GM10248 (cell line): ENCODE results near the gene KISS1R.

Source experiments
- CTCF ChIA-PET: fragments of 300-600 bp; sonication (Branson Sonifier 250); formaldehyde crosslinking; extraction: SDS; loops from one replicate; lab custom pipeline; 2021; ENCODE audit warnings: antibody characterized with exemption; lab: Yijun Ruan, JAX
- POLR2A ChIA-PET: fragments of 350-650 bp; sonication (Branson Sonifier 250); formaldehyde crosslinking; extraction: SDS; loops from one replicate; lab custom pipeline; 2020; ENCODE audit warnings: antibody characterized with exemption; lab: Yijun Ruan, JAX
- DNase-seq: peaks from one replicate; pipeline ENCODE4 v3.0.0; 2012; ENCODE audit errors: extremely low spot score
- TF ChIP-seq, protein P1 (sequence below): IDR thresholded peaks from 2 replicates; pipeline ENCODE4 v1.5.1; 2012; ENCODE audit warnings: mild to moderate bottlenecking, low read depth; ENCODE audit errors: extremely low read depth, missing control alignments, control extremely low read depth

Gene KISS1R

GRCh38 chr19:947707-948539 is 30.8 kb downstream of the KISS1R start:
- CTCF ChIA-PET = interaction anchor here (1.1 to 2.5 kb wide), 5 partner anchors 10 to 34 kb away, joined by 3 to 10 read pairs (median 7); no protein-coding TSS in a partner anchor
- TF ChIP-seq, protein P1, sequence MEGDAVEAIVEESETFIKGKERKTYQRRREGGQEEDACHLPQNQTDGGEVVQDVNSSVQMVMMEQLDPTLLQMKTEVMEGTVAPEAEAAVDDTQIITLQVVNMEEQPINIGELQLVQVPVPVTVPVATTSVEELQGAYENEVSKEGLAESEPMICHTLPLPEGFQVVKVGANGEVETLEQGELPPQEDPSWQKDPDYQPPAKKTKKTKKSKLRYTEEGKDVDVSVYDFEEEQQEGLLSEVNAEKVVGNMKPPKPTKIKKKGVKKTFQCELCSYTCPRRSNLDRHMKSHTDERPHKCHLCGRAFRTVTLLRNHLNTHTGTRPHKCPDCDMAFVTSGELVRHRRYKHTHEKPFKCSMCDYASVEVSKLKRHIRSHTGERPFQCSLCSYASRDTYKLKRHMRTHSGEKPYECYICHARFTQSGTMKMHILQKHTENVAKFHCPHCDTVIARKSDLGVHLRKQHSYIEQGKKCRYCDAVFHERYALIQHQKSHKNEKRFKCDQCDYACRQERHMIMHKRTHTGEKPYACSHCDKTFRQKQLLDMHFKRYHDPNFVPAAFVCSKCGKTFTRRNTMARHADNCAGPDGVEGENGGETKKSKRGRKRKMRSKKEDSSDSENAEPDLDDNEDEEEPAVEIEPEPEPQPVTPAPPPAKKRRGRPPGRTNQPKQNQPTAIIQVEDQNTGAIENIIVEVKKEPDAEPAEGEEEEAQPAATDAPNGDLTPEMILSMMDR = no peak
- POLR2A ChIA-PET = interaction anchor here (0.9 to 1.3 kb wide), 2 partner anchors 14 to 15 kb away, joined by 3 to 8 read pairs; no protein-coding TSS in a partner anchor
- peak; percentile 91 for DNase-seq

DNA sequence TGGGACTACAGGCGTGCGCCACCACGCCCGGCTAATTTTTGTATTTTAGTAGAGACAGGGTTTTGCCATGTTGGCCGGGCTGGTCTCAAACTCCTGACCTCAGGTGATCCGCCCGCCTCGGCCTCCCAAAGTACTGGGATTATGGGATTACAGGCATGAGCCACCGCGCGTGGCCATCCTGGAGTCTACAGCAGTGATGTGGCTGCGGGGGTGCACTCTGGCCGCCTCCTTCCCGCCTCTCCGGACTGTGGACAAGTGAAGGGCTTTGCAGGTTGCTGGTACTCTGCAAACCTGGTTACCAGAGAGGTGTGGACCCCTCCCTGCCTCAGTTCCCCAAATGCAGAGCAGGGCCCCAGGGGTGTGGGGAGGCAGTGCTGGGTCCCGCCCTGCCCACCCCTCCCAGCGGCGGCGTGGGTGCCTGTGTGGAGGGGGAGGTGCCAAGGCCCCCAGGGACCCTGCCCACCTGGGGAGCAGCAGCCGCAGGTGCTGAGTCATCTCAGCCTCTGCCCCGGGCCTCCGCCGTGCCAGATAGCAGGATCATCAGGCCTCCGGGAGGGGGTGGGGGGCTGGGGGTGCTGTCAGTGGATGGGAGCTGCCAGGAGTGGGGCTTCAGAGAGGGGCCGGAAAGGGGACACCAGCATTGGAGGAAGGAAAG is 31.8 kb downstream of the KISS1R start:
- DNase-seq = no peak
- CTCF ChIA-PET = interaction anchor here (1.0 to 1.7 kb wide), 3 partner anchors 9 to 34 kb away, joined by 3 to 7 read pairs (median 4); no protein-coding TSS in a partner anchor
- TF ChIP-seq, protein P1 = no peak
- POLR2A ChIA-PET = interaction anchor here (0.7 to 1.3 kb wide), 3 partner anchors 16 to 74 kb away, joined by 5 to 8 read pairs (median 8); partner anchors contain the start of gene WDR18

DNA sequence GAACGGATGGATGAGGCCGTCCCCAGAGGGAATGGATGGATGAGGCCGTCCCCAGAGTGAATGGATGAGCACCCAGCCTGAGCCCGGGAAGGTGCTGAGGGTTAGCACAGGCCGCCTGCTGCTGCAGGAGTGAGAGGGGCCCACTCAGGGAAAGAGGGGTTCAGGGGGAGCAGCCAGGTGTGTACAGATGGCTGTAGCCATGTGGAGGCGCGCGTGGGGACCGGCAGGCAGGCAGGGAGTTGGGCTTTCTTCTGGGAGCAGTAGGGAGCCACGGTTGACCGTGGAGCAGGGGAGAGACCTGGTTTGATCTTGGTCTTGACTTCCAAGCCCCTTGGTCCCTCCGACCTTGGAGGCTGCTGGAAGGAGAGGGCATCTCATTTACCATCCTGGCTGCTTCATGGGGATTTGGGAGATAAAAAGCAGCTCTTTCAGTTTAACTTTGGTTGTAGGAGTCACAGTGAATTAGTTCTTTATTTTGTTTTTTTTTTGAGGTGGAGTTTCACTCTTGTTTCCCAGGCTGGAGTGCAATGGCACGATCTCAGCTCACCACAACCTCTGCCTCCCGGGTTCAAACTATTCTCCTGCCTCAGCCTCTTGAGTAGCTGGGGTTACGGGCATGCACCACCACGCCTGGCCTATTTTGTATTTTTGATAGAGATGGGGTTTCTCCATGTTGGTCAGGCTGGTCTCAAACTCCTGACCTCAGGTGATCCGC is 33.4 kb downstream of the KISS1R start:
- ChIA-PET CTCF (no interaction called here), POLR2A (no interaction called here)
- no peak for DNase-seq
- TF ChIP-seq, protein P1 = no peak

- DNase-seq = no peak
- CTCF ChIA-PET = interaction anchor here (0.9 to 1.7 kb wide), 2 partner anchors 29 kb away, joined by 3 to 6 read pairs; no protein-coding TSS in a partner anchor
- POLR2A ChIA-PET = no interaction called here
- TF ChIP-seq, protein P1 = no peak
Observed at GRCh38 chr19:952049-952679, 35.0 kb downstream of the KISS1R start.

DNA sequence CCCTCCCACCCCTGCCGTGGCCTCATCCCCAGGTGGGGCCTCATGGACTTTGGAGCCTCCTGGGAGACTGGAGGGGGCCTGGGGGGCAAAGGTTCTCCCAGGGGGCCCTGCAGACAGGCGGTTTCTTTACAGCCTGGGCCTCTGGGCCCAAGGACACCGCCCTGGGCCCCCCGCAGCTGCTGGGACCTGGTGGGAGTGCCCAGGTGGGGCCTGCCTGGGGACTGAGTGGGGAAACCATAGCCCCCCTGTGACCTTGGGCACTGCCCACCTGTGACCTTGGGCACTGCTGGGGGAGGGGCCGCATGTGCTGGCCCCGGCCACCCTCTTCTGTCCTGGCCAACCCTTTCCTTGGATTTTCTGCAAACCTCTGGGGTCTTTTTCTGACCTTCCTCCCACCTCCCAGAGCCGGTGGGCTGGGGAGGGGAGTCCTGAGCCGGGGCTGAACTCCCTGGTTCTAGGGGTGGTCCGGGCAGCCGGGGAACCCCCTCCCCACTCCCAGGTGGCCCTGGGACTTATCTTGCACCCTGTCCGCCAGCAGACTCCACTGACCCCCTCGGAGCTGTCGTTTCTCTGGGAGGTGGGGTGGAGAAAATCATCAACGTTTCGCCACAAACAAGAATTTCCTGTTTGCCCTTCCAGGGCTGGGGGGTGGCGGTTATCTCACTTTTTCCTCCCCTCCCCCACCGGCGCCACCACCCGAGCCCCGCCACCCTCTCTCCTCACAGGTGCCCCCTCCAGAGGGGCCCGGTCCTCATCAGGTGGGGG is 35.7 kb downstream of the KISS1R start:
- POLR2A ChIA-PET = no interaction called here

More for the DNA sequence above, 35.7 kb downstream of the KISS1R start:
- TF ChIP-seq, protein P1 = no peak
- CTCF ChIA-PET = interaction anchor here (0.9 to 1.7 kb wide), 2 partner anchors 29 to 30 kb away, joined by 3 to 6 read pairs; no protein-coding TSS in a partner anchor
- no peak for DNase-seq
